ENCODE results near the gene CH25H. TPM values are rescaled to one million over a fixed set of nuclear protein-coding genes. Genes with fewer than 3 reads are reported as not detected.

The CH25H gene
- total RNA-seq, 1 experiment from 2014 or later = 1.0 TPM

DNA sequence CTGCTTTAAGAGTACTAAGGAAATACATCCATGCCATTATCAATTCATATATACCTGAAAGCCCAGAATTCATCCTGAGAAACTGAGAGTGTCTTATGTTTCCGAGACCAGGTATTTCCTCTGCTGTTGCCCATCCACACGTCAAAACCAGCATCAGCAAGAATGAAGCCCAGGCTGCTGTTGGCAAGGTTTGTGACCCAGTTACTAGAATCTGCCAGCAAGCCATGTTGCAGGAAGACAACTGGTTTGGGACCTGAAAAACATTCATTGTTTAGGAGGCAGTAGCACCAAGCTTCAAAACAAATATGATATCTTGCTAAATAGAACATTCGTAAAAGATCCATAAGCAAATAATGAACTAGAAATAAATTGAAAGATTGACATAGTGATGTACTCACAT lies 21.0 kb upstream of the CH25H start:
- Histone ChIP-seq H3K27ac (ENCODE audit: insufficient read length, low read depth, low read length) (no peak overlapping the region), H3K4ac (ENCODE audit: low read depth, low read length) (no peak overlapping the region), H3K9ac (ENCODE audit: extremely low read depth, insufficient read length, low read length) (no peak overlapping the region), H3K56ac (ENCODE audit: insufficient read length, low read depth, low read length) (no peak overlapping the region), H3K4me2 (ENCODE audit: insufficient read depth, insufficient read length, low read length) (no peak overlapping the region), H2AK5ac (ENCODE audit: insufficient read length, low read length) (no peak overlapping the region), H4K20me1 (ENCODE audit: control insufficient read depth, insufficient read depth, insufficient read length) (no peaks in the 10 kb centered on the region), H2BK120ac (ENCODE audit: low read depth, low read length, poor library complexity, severe bottlenecking) (no peak overlapping the region), H4K8ac (replicated peaks; ENCODE audit: insufficient read length, low read depth, low read length) (no peak overlapping the region), H3K18ac (ENCODE audit: insufficient read length, low read depth, low read length) (no peak overlapping the region), H3T11ph (ENCODE audit: low read length) (no peak overlapping the region), H3K79me1 (ENCODE audit: insufficient read depth, low read depth, low read length, poor library complexity, severe bottlenecking) (no peaks in the 10 kb centered on the region), H2BK20ac (ENCODE audit: low read depth, low read length, poor library complexity, severe bottlenecking) (no peak overlapping the region), H3K4me1 (ENCODE audit: insufficient read depth, low read length) (no peaks in the 10 kb centered on the region), H3K23ac (ENCODE audit: insufficient read length, low read depth, low read length) (no peak overlapping the region), H3K79me2 (ENCODE audit: insufficient read depth, low read length) (no peaks in the 10 kb centered on the region), H4K5ac (ENCODE audit: insufficient read length, low read depth, low read length) (no peak overlapping the region), H2BK15ac (ENCODE audit: low read depth, low read length) (no peak overlapping the region), H2AFZ (ENCODE audit: low read length) (no peak overlapping the region), H3K9me3 (ENCODE audit: control insufficient read depth, low read depth, low read length) (peaks cover 7% of the 10 kb centered on the region), H3K14ac (ENCODE audit: insufficient read depth, low read length) (no peak overlapping the region), H2BK5ac (ENCODE audit: insufficient read length, low read length) (no peak overlapping the region), H3K27me3 (ENCODE audit: insufficient read depth, low read length) (no peaks in the 10 kb centered on the region), H3K23me2 (ENCODE audit: insufficient read length, low read depth, low read length, poor library complexity, severe bottlenecking) (no peaks in the 10 kb centered on the region), H4K91ac (ENCODE audit: insufficient read length, low read depth, low read length) (no peak overlapping the region), H2BK12ac (ENCODE audit: insufficient read length, low read depth, low read length) (no peak overlapping the region)
- H3K9me3 Mint-ChIP-seq = peaks cover 13 to 16% of the 10 kb centered on the region in 2 experiments
- peaks cover 11 to 13% of the 10 kb centered on the region in 2 experiments for H3K4me1 Mint-ChIP-seq
- no peak for TF ChIP-seq CTCF (conservative IDR thresholded peaks at IDR 0.05)
- H3K4me3 Mint-ChIP-seq = no peak overlapping the region
- DNase-seq = no peak
- H3K27me3 Mint-ChIP-seq (ENCODE audit: low read depth) = peaks cover 1% of the 10 kb centered on the region; the same call in 1 of the 2 replicates
- peaks cover 24 to 29% (median 28%) of the 10 kb centered on the region in 3 experiments for H3K36me3 Mint-ChIP-seq (ENCODE audit: insufficient read depth in 1 of 3, low read depth in 3 of 3)
- no peak overlapping the region for H3K27ac Mint-ChIP-seq
- no CpG with 5 or more reads among the region's 3 CpGs for WGBS (ENCODE audit: extremely low coverage, insufficient read length, low lambda C conversion rate)

Measured in H9 (cell line).